ENCODE measurements around the gene SERPINB5.

DNA sequence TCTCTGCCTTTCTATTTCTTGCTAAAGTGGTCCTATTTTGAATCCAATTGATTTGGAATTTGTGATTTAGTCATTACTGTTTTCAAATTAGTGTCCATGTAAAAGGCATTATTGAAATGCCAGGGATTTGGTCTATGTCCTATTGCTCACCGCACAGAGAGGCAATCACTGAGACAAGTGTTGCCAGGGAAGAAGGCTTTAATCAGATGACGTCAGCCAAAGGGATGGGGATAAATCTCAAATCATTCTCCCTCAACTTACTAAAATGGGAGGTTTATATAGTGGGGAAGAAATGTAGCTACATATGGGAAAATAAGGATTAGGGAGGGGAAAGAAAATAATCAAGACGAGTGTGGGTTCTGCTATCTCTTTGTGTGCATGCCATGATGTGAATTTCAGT, 75.0 kb downstream of the SERPINB5 start:
- TF ChIP-seq, protein P1, sequence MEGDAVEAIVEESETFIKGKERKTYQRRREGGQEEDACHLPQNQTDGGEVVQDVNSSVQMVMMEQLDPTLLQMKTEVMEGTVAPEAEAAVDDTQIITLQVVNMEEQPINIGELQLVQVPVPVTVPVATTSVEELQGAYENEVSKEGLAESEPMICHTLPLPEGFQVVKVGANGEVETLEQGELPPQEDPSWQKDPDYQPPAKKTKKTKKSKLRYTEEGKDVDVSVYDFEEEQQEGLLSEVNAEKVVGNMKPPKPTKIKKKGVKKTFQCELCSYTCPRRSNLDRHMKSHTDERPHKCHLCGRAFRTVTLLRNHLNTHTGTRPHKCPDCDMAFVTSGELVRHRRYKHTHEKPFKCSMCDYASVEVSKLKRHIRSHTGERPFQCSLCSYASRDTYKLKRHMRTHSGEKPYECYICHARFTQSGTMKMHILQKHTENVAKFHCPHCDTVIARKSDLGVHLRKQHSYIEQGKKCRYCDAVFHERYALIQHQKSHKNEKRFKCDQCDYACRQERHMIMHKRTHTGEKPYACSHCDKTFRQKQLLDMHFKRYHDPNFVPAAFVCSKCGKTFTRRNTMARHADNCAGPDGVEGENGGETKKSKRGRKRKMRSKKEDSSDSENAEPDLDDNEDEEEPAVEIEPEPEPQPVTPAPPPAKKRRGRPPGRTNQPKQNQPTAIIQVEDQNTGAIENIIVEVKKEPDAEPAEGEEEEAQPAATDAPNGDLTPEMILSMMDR (IDR thresholded peaks at IDR 0.05) = no peak
- TF ChIP-seq POLR2A (IDR thresholded peaks at IDR 0.05; ENCODE audit: low read length) (no peak), RFX5 (IDR thresholded peaks at IDR 0.05) (no peak), EP300 (IDR thresholded peaks at IDR 0.05) (no peak), RCOR1 (IDR thresholded peaks at IDR 0.05; ENCODE audit: low read depth, low read length) (no peak), CEBPB (IDR thresholded peaks at IDR 0.05) (no peak), ZFP36 (IDR thresholded peaks at IDR 0.05; ENCODE audit: borderline replicate concordance, partially characterized antibody) (no peak), EHMT2 (IDR thresholded peaks at IDR 0.05; ENCODE audit: low read depth) (no peak), FOSB (CRISPR knock-in tag; IDR thresholded peaks at IDR 0.05) (no peak), EHF (CRISPR knock-in tag; IDR thresholded peaks at IDR 0.05) (no peak), HDAC2 (IDR thresholded peaks at IDR 0.05) (no peak), JUN (IDR thresholded peaks at IDR 0.05) (no peak)
- TF ChIP-seq, protein P2, sequence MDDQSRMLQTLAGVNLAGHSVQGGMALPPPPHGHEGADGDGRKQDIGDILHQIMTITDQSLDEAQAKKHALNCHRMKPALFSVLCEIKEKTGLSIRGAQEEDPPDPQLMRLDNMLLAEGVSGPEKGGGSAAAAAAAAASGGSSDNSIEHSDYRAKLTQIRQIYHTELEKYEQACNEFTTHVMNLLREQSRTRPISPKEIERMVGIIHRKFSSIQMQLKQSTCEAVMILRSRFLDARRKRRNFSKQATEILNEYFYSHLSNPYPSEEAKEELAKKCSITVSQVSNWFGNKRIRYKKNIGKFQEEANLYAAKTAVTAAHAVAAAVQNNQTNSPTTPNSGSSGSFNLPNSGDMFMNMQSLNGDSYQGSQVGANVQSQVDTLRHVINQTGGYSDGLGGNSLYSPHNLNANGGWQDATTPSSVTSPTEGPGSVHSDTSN (IDR thresholded peaks at IDR 0.05) = no peak
- TF ChIP-seq, protein P3, sequence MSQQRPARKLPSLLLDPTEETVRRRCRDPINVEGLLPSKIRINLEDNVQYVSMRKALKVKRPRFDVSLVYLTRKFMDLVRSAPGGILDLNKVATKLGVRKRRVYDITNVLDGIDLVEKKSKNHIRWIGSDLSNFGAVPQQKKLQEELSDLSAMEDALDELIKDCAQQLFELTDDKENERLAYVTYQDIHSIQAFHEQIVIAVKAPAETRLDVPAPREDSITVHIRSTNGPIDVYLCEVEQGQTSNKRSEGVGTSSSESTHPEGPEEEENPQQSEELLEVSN (IDR thresholded peaks at IDR 0.05; ENCODE audit: borderline replicate concordance, low read depth) = no peak

Data from A549 (cell line).